NB4 (cell line): ENCODE measurements around the gene CAMSAP1.

Source experiments
- MAX ChIP-seq: IDR thresholded peaks from 2 replicates; pipeline ENCODE4 v1.6.1; 2011; ENCODE audit warnings: low read depth, low read length
- MYC ChIP-seq: IDR thresholded peaks from 2 replicates; pipeline ENCODE4 v1.6.1; 2011; ENCODE audit warnings: low read depth, low read length
- POLR2A ChIP-seq: IDR thresholded peaks from 2 replicates; pipeline ENCODE4 v1.6.1; 2011; ENCODE audit warnings: mild to moderate bottlenecking; ENCODE audit not compliant: insufficient read length; ENCODE audit errors: extremely low read depth
- TF ChIP-seq, protein P1 (sequence below): IDR thresholded peaks from one replicate; pipeline ENCODE4 v1.5.1; 2012; ENCODE audit warnings: low read depth, low read length

DNA sequence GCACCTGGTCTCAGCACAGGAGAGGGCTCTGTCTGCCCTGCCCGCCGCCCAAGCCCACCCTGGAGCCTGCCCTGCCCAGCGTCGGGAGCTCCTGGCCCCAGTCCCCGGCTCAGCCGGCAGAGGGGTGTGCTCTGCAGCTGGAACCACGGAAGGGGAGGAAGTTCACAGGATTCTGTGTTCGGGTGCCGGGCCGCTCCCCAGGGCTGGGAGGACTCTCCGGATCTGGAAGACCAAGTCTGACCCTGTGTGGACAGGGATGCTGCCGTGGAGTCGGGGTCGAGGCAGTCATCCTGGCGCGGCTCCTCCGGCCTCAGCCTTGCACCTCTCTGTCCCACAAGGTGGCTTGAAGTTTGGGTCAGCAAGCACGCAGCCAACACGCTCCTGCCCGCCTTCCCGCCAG lies 126.7 kb downstream of the CAMSAP1 start:
- TF ChIP-seq, protein P1, sequence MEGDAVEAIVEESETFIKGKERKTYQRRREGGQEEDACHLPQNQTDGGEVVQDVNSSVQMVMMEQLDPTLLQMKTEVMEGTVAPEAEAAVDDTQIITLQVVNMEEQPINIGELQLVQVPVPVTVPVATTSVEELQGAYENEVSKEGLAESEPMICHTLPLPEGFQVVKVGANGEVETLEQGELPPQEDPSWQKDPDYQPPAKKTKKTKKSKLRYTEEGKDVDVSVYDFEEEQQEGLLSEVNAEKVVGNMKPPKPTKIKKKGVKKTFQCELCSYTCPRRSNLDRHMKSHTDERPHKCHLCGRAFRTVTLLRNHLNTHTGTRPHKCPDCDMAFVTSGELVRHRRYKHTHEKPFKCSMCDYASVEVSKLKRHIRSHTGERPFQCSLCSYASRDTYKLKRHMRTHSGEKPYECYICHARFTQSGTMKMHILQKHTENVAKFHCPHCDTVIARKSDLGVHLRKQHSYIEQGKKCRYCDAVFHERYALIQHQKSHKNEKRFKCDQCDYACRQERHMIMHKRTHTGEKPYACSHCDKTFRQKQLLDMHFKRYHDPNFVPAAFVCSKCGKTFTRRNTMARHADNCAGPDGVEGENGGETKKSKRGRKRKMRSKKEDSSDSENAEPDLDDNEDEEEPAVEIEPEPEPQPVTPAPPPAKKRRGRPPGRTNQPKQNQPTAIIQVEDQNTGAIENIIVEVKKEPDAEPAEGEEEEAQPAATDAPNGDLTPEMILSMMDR, result no peak
- TF ChIP-seq MAX, result no peak
- no peak for TF ChIP-seq POLR2A
- no peak for TF ChIP-seq MYC
